ENCODE measurements around the gene ABCG2.

The ABCG2 gene

DNA sequence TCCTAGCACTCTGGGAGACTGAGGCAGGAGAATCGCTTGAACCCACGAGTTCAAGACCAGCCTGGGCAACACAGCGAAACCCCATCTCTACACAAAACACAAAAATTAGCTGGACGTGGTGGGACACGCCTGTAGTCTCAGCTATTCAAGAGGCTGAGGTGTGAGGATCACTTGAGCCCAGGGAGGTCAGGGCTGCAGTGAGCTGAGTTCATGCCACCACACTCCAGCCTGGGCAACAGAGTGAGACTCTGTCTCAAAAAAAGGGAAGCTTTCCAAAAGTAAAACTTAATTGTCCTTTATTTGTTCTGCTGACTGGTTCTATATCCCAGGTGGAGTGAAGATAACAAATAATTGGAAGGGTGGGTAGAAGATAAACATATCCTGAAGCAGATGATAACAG, 45.6 kb downstream of the ABCG2 start:
- TF ChIP-seq POLR2AphosphoS5 (IDR thresholded peaks at IDR 0.05; ENCODE audit: low read depth, low read length): no peak
- TF ChIP-seq REST (IDR thresholded peaks at IDR 0.05; ENCODE audit: insufficient read depth in 1 of 2, low read depth in 2 of 2, low read length in 2 of 2): no peak
- TF ChIP-seq SIN3A (IDR thresholded peaks at IDR 0.05; ENCODE audit: borderline replicate concordance, insufficient read depth, low read length): no peak
- TF ChIP-seq FOXP2 (optimal IDR thresholded peaks at IDR 0.05; ENCODE audit: borderline replicate concordance, extremely low read depth, extremely low read length, insufficient read depth): no peak
- no peak for TF ChIP-seq TAF1 (IDR thresholded peaks at IDR 0.05; ENCODE audit: borderline replicate concordance, insufficient read depth, low read length)

- no peak for TF ChIP-seq SIN3A (IDR thresholded peaks at IDR 0.05; ENCODE audit: borderline replicate concordance, insufficient read depth, low read length)
- no peak for TF ChIP-seq FOXP2 (optimal IDR thresholded peaks at IDR 0.05; ENCODE audit: borderline replicate concordance, extremely low read depth, extremely low read length, insufficient read depth)
- TF ChIP-seq REST (IDR thresholded peaks at IDR 0.05; ENCODE audit: insufficient read depth in 1 of 2, low read depth in 2 of 2, low read length in 2 of 2): no peak
- no peak for TF ChIP-seq TAF1 (IDR thresholded peaks at IDR 0.05; ENCODE audit: borderline replicate concordance, insufficient read depth, low read length)
- no peak for TF ChIP-seq POLR2AphosphoS5 (IDR thresholded peaks at IDR 0.05; ENCODE audit: low read depth, low read length)
These were observed 47.6 kb downstream of the ABCG2 start for GRCh38 chr4:88110826-88111225.

GRCh38 chr4:88109123-88109881, 49.1 kb downstream of the ABCG2 start:
- TF ChIP-seq SIN3A (IDR thresholded peaks at IDR 0.05; ENCODE audit: borderline replicate concordance, insufficient read depth, low read length) (no peak), POLR2AphosphoS5 (IDR thresholded peaks at IDR 0.05; ENCODE audit: low read depth, low read length) (no peak), REST (IDR thresholded peaks at IDR 0.05; ENCODE audit: insufficient read depth in 1 of 2, low read depth in 2 of 2, low read length in 2 of 2) (no peak), FOXP2 (optimal IDR thresholded peaks at IDR 0.05; ENCODE audit: borderline replicate concordance, extremely low read depth, extremely low read length, insufficient read depth) (no peak), TAF1 (IDR thresholded peaks at IDR 0.05; ENCODE audit: borderline replicate concordance, insufficient read depth, low read length) (no peak)

- TF ChIP-seq REST (IDR thresholded peaks at IDR 0.05; ENCODE audit: insufficient read depth in 1 of 2, low read depth in 2 of 2, low read length in 2 of 2): no peak
- TF ChIP-seq TAF1 (IDR thresholded peaks at IDR 0.05; ENCODE audit: borderline replicate concordance, insufficient read depth, low read length): no peak
- no peak for TF ChIP-seq FOXP2 (optimal IDR thresholded peaks at IDR 0.05; ENCODE audit: borderline replicate concordance, extremely low read depth, extremely low read length, insufficient read depth)
- TF ChIP-seq POLR2AphosphoS5 (IDR thresholded peaks at IDR 0.05; ENCODE audit: low read depth, low read length): no peak
- no peak for TF ChIP-seq SIN3A (IDR thresholded peaks at IDR 0.05; ENCODE audit: borderline replicate concordance, insufficient read depth, low read length)
These were observed 49.7 kb downstream of the ABCG2 start for GRCh38 chr4:88108747-88109122.

Measured in PFSK-1 (cell line).